HepG2 (cell line): ENCODE data around the gene PSMC2. TPM values are rescaled to one million over a fixed set of nuclear protein-coding genes. Genes with fewer than 3 reads are reported as not detected.

Experiments
- DBP ChIP-seq: sonication (generic); formaldehyde crosslinking; IDR thresholded peaks from 2 replicates; pipeline ENCODE4 v1.4.0; 2020; ENCODE audit warnings: missing genetic modification reagents; ENCODE audit errors: not compliant biosample characterization
- HCFC1 ChIP-seq: fragments of 150-350 bp; IDR thresholded peaks from 2 replicates; pipeline ENCODE4 v1.6.1; 2014; ENCODE audit warnings: low read depth, low read length
- IRF9 ChIP-seq: sonication (generic); formaldehyde crosslinking; IDR thresholded peaks from 2 replicates; pipeline ENCODE4 v1.8.0; 2022; ENCODE audit warnings: missing genetic modification reagents, mild to moderate bottlenecking, borderline replicate concordance
- MBNL3 ChIP-seq: fragments of 250-450 bp; sonication (Bioruptor Pico); conservative IDR thresholded peaks from 2 replicates; pipeline ENCODE4 v1.8.0; 2022; ENCODE audit warnings: mild to moderate bottlenecking, inconsistent platforms
- MIER3 ChIP-seq: IDR thresholded peaks from 2 replicates; pipeline ENCODE4 v1.6.1; 2016; ENCODE audit warnings: missing compliant biosample characterization, borderline replicate concordance
- NAIF1 ChIP-seq: sonication (generic); formaldehyde crosslinking; IDR thresholded peaks from 2 replicates; pipeline ENCODE4 v1.5.0; 2020; ENCODE audit warnings: mild to moderate bottlenecking, missing genetic modification reagents, borderline replicate concordance
- SOX13 ChIP-seq, 3 experiments: fragments of 450-650 bp in 1 of 3; sonication (generic) in 1 of 3; formaldehyde crosslinking in 1 of 3; IDR thresholded peaks in 2 of 3; conservative IDR thresholded peaks in 1 of 3; 2 replicates each; pipeline versions ENCODE4 v1.5.0 to v1.6.1; 2016 to 2020; ENCODE audit warnings: antibody characterized with exemption in 1 of 3, mild to moderate bottlenecking in 1 of 3, missing compliant biosample characterization in 1 of 3, missing genetic modification reagents in 1 of 3, moderate library complexity in 1 of 3
- ZFP36L1 ChIP-seq: sonication (generic); formaldehyde crosslinking; IDR thresholded peaks from 2 replicates; pipeline ENCODE4 v1.8.0; 2022; ENCODE audit warnings: mild to moderate bottlenecking, missing genetic modification reagents, moderate library complexity
- ZGPAT ChIP-seq: IDR thresholded peaks from 2 replicates; pipeline ENCODE4 v1.6.1; 2016; ENCODE audit warnings: mild to moderate bottlenecking
- ZNF234 ChIP-seq: sonication (generic); formaldehyde crosslinking; conservative IDR thresholded peaks from 2 replicates; pipeline ENCODE4 v1.5.1; 2020; ENCODE audit warnings: mild to moderate bottlenecking, missing genetic modification reagents
- ZNF550 ChIP-seq: sonication (generic); formaldehyde crosslinking; IDR thresholded peaks from 2 replicates; pipeline ENCODE4 v1.4.0; 2020; ENCODE audit warnings: mild to moderate bottlenecking, missing genetic modification reagents, borderline replicate concordance
- ZNF569 ChIP-seq: sonication (generic); formaldehyde crosslinking; IDR thresholded peaks from 2 replicates; pipeline ENCODE4 v1.5.0; 2020; ENCODE audit warnings: mild to moderate bottlenecking, missing genetic modification reagents, moderate library complexity, borderline replicate concordance
- ZNF574 ChIP-seq: sonication (generic); formaldehyde crosslinking; IDR thresholded peaks from 2 replicates; pipeline ENCODE4 v1.4.0; 2020; ENCODE audit warnings: missing genetic modification reagents
- polyA plus RNA-seq, 8 experiments: library from polyadenylated mRNA; depleted of rRNA in 3 of 8; stranded (reverse) in 7 of 8; unstranded in 1 of 8; fragments of >200 nt; fragmentation: Illumina TruSeq in 4 of 8; extraction: Trizol in 4 of 8; gene quantifications; 2 replicates each; pipeline versions ENCODE4 v1.2.1 to v1.2.3, GENCODE V29; 2011 to 2016; ENCODE audit warnings: low read depth in 4 of 8, missing spikeins in 1 of 8, mixed read lengths in 1 of 8; ENCODE audit not compliant: insufficient read depth in 1 of 8
- total RNA-seq, 5 experiments: library from RNA; depleted of rRNA; stranded (reverse); fragments of >200 nt; fragmentation: Illumina TruSeq; extraction: Trizol; gene quantifications; 2 replicates each; pipeline ENCODE4 v1.2.3, GENCODE V29; 2016; ENCODE audit warnings: low read depth in 1 of 5
- TF ChIP-seq, protein P1 (sequence below): sonication (generic); formaldehyde crosslinking; IDR thresholded peaks from 2 replicates; pipeline ENCODE4 v1.4.0; 2020; ENCODE audit warnings: mild to moderate bottlenecking, missing genetic modification reagents
- TF ChIP-seq, protein P2 (sequence below): sonication (generic); formaldehyde crosslinking; IDR thresholded peaks from 2 replicates; pipeline ENCODE4 v1.4.0; 2020; ENCODE audit warnings: mild to moderate bottlenecking, missing genetic modification reagents

The PSMC2 gene
- total and polyA plus RNA-seq, 2 of the 13 experiments (the other 11 are each of a cell fraction or from before 2014, with no cell fraction given) = 89.9 to 181 TPM

DNA sequence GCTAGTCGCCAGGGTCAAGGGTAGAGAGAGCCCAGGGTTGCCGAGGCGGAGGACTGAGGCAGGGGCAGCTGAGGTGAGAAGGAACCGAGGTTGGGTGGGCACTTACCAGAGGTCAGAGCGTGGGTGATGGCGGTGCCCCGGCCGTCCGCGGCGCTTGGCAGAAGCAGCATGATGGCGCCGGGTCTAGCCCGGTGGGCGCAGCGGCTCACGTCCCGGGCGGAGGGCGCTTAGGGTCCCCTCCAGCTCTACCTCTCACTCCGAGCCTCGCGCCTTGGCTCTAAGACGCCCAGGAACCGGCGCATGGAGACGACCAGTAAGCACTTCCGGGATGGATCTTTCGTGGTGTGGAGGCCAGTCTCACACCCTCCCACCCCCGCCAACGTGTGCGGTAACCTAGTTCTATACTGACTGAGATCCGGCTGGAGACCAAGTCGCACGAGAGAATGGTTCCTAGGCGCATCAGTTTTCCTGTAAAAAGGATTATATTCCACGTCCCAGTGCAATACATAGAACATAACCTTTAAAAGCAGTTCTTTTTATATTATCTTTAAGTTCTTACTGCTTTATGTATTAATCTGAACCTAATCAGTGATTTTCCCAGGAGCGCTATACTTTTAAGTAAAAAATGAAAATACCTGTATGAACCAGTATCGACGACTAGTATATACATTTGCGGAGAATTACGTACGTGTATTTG lies 2.8 kb upstream of the PSMC2 start, which contains the start of gene DNAJC2 (continued):
- TF ChIP-seq, protein P1, sequence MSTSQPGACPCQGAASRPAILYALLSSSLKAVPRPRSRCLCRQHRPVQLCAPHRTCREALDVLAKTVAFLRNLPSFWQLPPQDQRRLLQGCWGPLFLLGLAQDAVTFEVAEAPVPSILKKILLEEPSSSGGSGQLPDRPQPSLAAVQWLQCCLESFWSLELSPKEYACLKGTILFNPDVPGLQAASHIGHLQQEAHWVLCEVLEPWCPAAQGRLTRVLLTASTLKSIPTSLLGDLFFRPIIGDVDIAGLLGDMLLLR (CRISPR knock-in tag) = no peak; the same call in 1 of the 2 replicates
- TF ChIP-seq ZNF574 (CRISPR knock-in tag) = peak; percentile 94
- TF ChIP-seq ZGPAT (CRISPR knock-in tag) = peak; percentile 89
- TF ChIP-seq ZNF550 = no peak
- 0 out of 2 replicates have a peak, but pooled peaks have one; percentile 41 for TF ChIP-seq NAIF1 (CRISPR knock-in tag)
- peak; percentile 84; the same call in 1 of the 2 replicates for TF ChIP-seq ZFP36L1 (CRISPR knock-in tag)
- TF ChIP-seq SOX13 (IDR thresholded peaks at IDR 0.05) = no peak
- TF ChIP-seq SOX13 (CRISPR knock-in tag; conservative IDR thresholded peaks at IDR 0.05 in 1 of 2, IDR thresholded peaks at IDR 0.05 in 1 of 2) = peak in 1 of 2 experiments; percentile 45; a peak in 1 of 4 replicates
- TF ChIP-seq, protein P2, sequence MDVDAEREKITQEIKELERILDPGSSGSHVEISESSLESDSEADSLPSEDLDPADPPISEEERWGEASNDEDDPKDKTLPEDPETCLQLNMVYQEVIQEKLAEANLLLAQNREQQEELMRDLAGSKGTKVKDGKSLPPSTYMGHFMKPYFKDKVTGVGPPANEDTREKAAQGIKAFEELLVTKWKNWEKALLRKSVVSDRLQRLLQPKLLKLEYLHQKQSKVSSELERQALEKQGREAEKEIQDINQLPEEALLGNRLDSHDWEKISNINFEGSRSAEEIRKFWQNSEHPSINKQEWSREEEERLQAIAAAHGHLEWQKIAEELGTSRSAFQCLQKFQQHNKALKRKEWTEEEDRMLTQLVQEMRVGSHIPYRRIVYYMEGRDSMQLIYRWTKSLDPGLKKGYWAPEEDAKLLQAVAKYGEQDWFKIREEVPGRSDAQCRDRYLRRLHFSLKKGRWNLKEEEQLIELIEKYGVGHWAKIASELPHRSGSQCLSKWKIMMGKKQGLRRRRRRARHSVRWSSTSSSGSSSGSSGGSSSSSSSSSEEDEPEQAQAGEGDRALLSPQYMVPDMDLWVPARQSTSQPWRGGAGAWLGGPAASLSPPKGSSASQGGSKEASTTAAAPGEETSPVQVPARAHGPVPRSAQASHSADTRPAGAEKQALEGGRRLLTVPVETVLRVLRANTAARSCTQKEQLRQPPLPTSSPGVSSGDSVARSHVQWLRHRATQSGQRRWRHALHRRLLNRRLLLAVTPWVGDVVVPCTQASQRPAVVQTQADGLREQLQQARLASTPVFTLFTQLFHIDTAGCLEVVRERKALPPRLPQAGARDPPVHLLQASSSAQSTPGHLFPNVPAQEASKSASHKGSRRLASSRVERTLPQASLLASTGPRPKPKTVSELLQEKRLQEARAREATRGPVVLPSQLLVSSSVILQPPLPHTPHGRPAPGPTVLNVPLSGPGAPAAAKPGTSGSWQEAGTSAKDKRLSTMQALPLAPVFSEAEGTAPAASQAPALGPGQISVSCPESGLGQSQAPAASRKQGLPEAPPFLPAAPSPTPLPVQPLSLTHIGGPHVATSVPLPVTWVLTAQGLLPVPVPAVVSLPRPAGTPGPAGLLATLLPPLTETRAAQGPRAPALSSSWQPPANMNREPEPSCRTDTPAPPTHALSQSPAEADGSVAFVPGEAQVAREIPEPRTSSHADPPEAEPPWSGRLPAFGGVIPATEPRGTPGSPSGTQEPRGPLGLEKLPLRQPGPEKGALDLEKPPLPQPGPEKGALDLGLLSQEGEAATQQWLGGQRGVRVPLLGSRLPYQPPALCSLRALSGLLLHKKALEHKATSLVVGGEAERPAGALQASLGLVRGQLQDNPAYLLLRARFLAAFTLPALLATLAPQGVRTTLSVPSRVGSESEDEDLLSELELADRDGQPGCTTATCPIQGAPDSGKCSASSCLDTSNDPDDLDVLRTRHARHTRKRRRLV (CRISPR knock-in tag) = no peak
- no peak for TF ChIP-seq DBP (CRISPR knock-in tag)
- no peak for TF ChIP-seq ZNF569 (CRISPR knock-in tag)
- peak; percentile 71 for TF ChIP-seq IRF9 (CRISPR knock-in tag)
- no peak for TF ChIP-seq ZNF234 (CRISPR knock-in tag)
- peak; percentile 73 for TF ChIP-seq HCFC1
- TF ChIP-seq MIER3 (CRISPR knock-in tag) = peak; percentile 64; the same call in 1 of the 2 replicates
- no peak for TF ChIP-seq MBNL3 (CRISPR knock-in tag)
